Astrocyte (in vitro differentiated cells and primary cell): ENCODE measurements around the gene MELK. TPM values are rescaled to one million over a fixed set of nuclear protein-coding genes. Genes with fewer than 3 reads are reported as not detected.
A peak's percentile ranks its signal among the peaks of the same experiment; 100 is the strongest.

Experiments used
- DNase-seq: peaks from one replicate; pipeline ENCODE4 v3.0.0-alpha.2; 2010; ENCODE audit warnings: low read depth
- FAIRE-seq: peaks from 2 replicates; lab custom pipeline; 2011; peaks lifted over from hg19 to GRCh38; lab: Jason Lieb, UNC
- H2AFZ ChIP-seq: 2 replicates; pipeline ENCODE4 v1.6.0; 2012; ENCODE audit warnings: low read depth, low read length, inconsistent platforms
- H3K27ac ChIP-seq: 2 replicates; pipeline ENCODE4 v1.5.1; 2011; ENCODE audit warnings: low read depth, low read length, inconsistent platforms
- H3K27me3 ChIP-seq: 2 replicates; pipeline ENCODE4 v1.6.0; 2011; ENCODE audit warnings: low read length, inconsistent platforms; ENCODE audit not compliant: insufficient read depth
- H3K36me3 ChIP-seq: 2 replicates; pipeline ENCODE4 v1.5.1; 2011; ENCODE audit warnings: low read length, inconsistent platforms; ENCODE audit not compliant: insufficient read depth
- H3K4me1 ChIP-seq: 2 replicates; pipeline ENCODE4 v1.5.1; 2011; ENCODE audit warnings: low read length, inconsistent platforms; ENCODE audit not compliant: insufficient read depth
- H3K4me2 ChIP-seq: 2 replicates; pipeline ENCODE4 v1.6.0; 2012; ENCODE audit warnings: low read length, inconsistent platforms
- H3K4me3 ChIP-seq: 2 replicates; pipeline ENCODE4 v1.5.1; 2011; ENCODE audit warnings: low read depth, mild to moderate bottlenecking, low read length, inconsistent platforms; ENCODE audit not compliant: insufficient read depth
- H3K79me2 ChIP-seq: 2 replicates; pipeline ENCODE4 v1.6.0; 2012; ENCODE audit warnings: mild to moderate bottlenecking, low read length, inconsistent platforms; ENCODE audit not compliant: insufficient read depth
- H3K9ac ChIP-seq: 2 replicates; pipeline ENCODE4 v1.6.0; 2012; ENCODE audit warnings: mild to moderate bottlenecking, low read length, inconsistent platforms
- H3K9me3 ChIP-seq: 2 replicates; pipeline ENCODE4 v1.5.1; 2012; ENCODE audit warnings: low read depth, mild to moderate bottlenecking, low read length, inconsistent platforms; ENCODE audit not compliant: insufficient read depth
- H4K20me1 ChIP-seq: 2 replicates; pipeline ENCODE4 v1.6.0; 2012; ENCODE audit warnings: low read length, inconsistent platforms; ENCODE audit not compliant: insufficient read depth
- H3K27ac Mint-ChIP-seq: one replicate; pipeline ENCODE4 v1.8.0; 2021; ENCODE audit warnings: mild to moderate bottlenecking, mixed read lengths; ENCODE audit not compliant: unreplicated experiment
- H3K27me3 Mint-ChIP-seq: one replicate; pipeline ENCODE4 v1.8.0; 2021; ENCODE audit warnings: low read depth, mixed read lengths; ENCODE audit not compliant: unreplicated experiment
- H3K36me3 Mint-ChIP-seq: one replicate; pipeline ENCODE4 v1.8.0; 2021; ENCODE audit warnings: low read depth, mixed read lengths; ENCODE audit not compliant: unreplicated experiment
- H3K4me1 Mint-ChIP-seq: one replicate; pipeline ENCODE4 v1.8.0; 2021; ENCODE audit warnings: low read depth, mixed read lengths; ENCODE audit not compliant: unreplicated experiment
- H3K4me3 Mint-ChIP-seq: one replicate; pipeline ENCODE4 v1.8.0; 2021; ENCODE audit warnings: mild to moderate bottlenecking, moderate library complexity, mixed read lengths; ENCODE audit not compliant: unreplicated experiment
- H3K9me3 Mint-ChIP-seq: one replicate; pipeline ENCODE4 v1.8.0; 2021; ENCODE audit warnings: mild to moderate bottlenecking, mixed read lengths; ENCODE audit not compliant: unreplicated experiment
- CTCF ChIP-seq: IDR thresholded peaks from 2 replicates; pipeline ENCODE4 v1.5.1; 2011; ENCODE audit warnings: low read depth, mild to moderate bottlenecking, inconsistent platforms, low read length, moderate library complexity; ENCODE audit not compliant: insufficient read depth
- EZH2 ChIP-seq: IDR thresholded peaks from 2 replicates; pipeline ENCODE4 v1.6.1; 2012; ENCODE audit warnings: mild to moderate bottlenecking, low read length, inconsistent platforms; ENCODE audit not compliant: insufficient read depth
- total RNA-seq: library from RNA; stranded (reverse); gene quantifications from 2 replicates; pipeline ENCODE4 v1.2.1, GENCODE V29; 2021

Gene MELK
- total RNA-seq, 1 donor from 2014 or later = 12.3 TPM

GRCh38 chr9:36713515-36714490 lies 141.1 kb downstream of the MELK start:
- no peaks in the 10 kb centered on the region for H3K36me3 Mint-ChIP-seq
- H3K4me1 Mint-ChIP-seq = no peaks in the 10 kb centered on the region
- peaks cover 3% of the 10 kb centered on the region for H3K9me3 Mint-ChIP-seq

GRCh38 chr9:36716496-36716895 lies 143.8 kb downstream of the MELK start:
- Histone ChIP-seq H3K9me3 (no peaks in the 10 kb centered on the region), H3K27ac (no peak overlapping the region), H3K4me2 (no peak overlapping the region), H2AFZ (no peak overlapping the region), H3K27me3 (peaks cover 21% of the 10 kb centered on the region), H3K79me2 (no peaks in the 10 kb centered on the region), H4K20me1 (no peaks in the 10 kb centered on the region), H3K4me1 (no peaks in the 10 kb centered on the region), H3K36me3 (no peaks in the 10 kb centered on the region), H3K9ac (no peak overlapping the region), H3K4me3 (no peak overlapping the region)
- Mint-ChIP-seq H3K4me3 (no peak overlapping the region), H3K27me3 (peaks cover 15% of the 10 kb centered on the region), H3K4me1 (no peaks in the 10 kb centered on the region), H3K36me3 (no peaks in the 10 kb centered on the region), H3K9me3 (peaks cover 3% of the 10 kb centered on the region), H3K27ac (no peak overlapping the region)
- TF ChIP-seq CTCF (no peak), EZH2 (no peak)
- FAIRE-seq (no peak), DNase-seq (peak; percentile 14)

More at GRCh38 chr9:36713515-36714490, 141.1 kb downstream of the MELK start:
- H3K9me3 ChIP-seq = no peaks in the 10 kb centered on the region
- no peak overlapping the region for H3K4me3 ChIP-seq
- H2AFZ ChIP-seq = no peak overlapping the region
- FAIRE-seq (no peak), DNase-seq (no peak)
- H3K36me3 ChIP-seq = no peaks in the 10 kb centered on the region
- no peaks in the 10 kb centered on the region for H3K4me1 ChIP-seq
- H3K27ac Mint-ChIP-seq = no peak overlapping the region
- no peak overlapping the region for H3K4me2 ChIP-seq
- H3K27me3 ChIP-seq = peaks cover 25% of the 10 kb centered on the region
- H3K79me2 ChIP-seq = no peaks in the 10 kb centered on the region
- no peak overlapping the region for H3K27ac ChIP-seq
- no peak overlapping the region for H3K9ac ChIP-seq
- peaks cover 19% of the 10 kb centered on the region for H3K27me3 Mint-ChIP-seq
- no peak for TF ChIP-seq EZH2
- TF ChIP-seq CTCF = no peak
- no peaks in the 10 kb centered on the region for H4K20me1 ChIP-seq
- H3K4me3 Mint-ChIP-seq = no peak overlapping the region

- Histone ChIP-seq H3K4me3 (no peak overlapping the region), H3K27ac (no peak overlapping the region), H3K9me3 (no peaks in the 10 kb centered on the region), H3K79me2 (no peaks in the 10 kb centered on the region), H3K9ac (no peak overlapping the region), H4K20me1 (no peaks in the 10 kb centered on the region), H3K4me2 (no peak overlapping the region), H3K36me3 (no peaks in the 10 kb centered on the region), H2AFZ (no peak overlapping the region), H3K4me1 (no peaks in the 10 kb centered on the region), H3K27me3 (peaks cover 21% of the 10 kb centered on the region)
- H3K27ac Mint-ChIP-seq = no peak overlapping the region
- H3K4me3 Mint-ChIP-seq = no peak overlapping the region
- H3K27me3 Mint-ChIP-seq = peaks cover 17% of the 10 kb centered on the region
- FAIRE-seq = no peak
- H3K36me3 Mint-ChIP-seq = no peaks in the 10 kb centered on the region
- peaks cover 3% of the 10 kb centered on the region for H3K9me3 Mint-ChIP-seq
- no peaks in the 10 kb centered on the region for H3K4me1 Mint-ChIP-seq
- DNase-seq = peak; percentile 21
- TF ChIP-seq EZH2 (no peak), CTCF (no peak)
Observed at GRCh38 chr9:36717276-36717675, 144.6 kb downstream of the MELK start.
